Esophagus (tissue), 2 donors: ENCODE data around the gene SEC16A. TPM values are rescaled to one million over a fixed set of nuclear protein-coding genes. Genes with fewer than 3 reads are reported as not detected.

Experiments
- H3K27ac ChIP-seq, 2 donors: one replicate each; pipeline ENCODE4 v1.5.1; 2013; ENCODE audit warnings: low read depth in 2 of 2, mild to moderate bottlenecking in 2 of 2, inconsistent platforms in 1 of 2, low read length in 1 of 2, moderate library complexity in 1 of 2
- H3K27me3 ChIP-seq, 2 donors: one replicate each; pipeline ENCODE4 v1.6.1; 2013; ENCODE audit warnings: low read length in 2 of 2, control low read depth in 1 of 2, mild to moderate bottlenecking in 1 of 2; ENCODE audit not compliant: insufficient read depth in 2 of 2, control insufficient read depth in 1 of 2
- H3K36me3 ChIP-seq, 2 donors: one replicate each; pipeline ENCODE4 v1.6.1; 2013; ENCODE audit warnings: low read length in 1 of 2; ENCODE audit not compliant: control insufficient read depth in 2 of 2, insufficient read depth in 2 of 2
- H3K4me1 ChIP-seq, 2 donors: one replicate each; pipeline ENCODE4 v1.6.1; 2013; ENCODE audit warnings: low read length in 1 of 2; ENCODE audit not compliant: control insufficient read depth in 2 of 2, insufficient read depth in 2 of 2
- H3K4me3 ChIP-seq, 2 donors: one replicate each; pipeline ENCODE4 v1.5.1; 2013; ENCODE audit warnings: low read length in 2 of 2, mild to moderate bottlenecking in 2 of 2, low read depth in 1 of 2, moderate library complexity in 1 of 2
- H3K9me3 ChIP-seq, 2 donors: one replicate each; pipeline ENCODE4 v1.6.1; 2013; ENCODE audit warnings: mild to moderate bottlenecking in 2 of 2, low read depth in 1 of 2, low read length in 1 of 2, moderate library complexity in 1 of 2; ENCODE audit not compliant: control insufficient read depth in 2 of 2, insufficient read depth in 1 of 2
- WGBS, 2 donors: extraction: QIAGEN DNeasy Blood & Tissue Kit; methylation state at CpG; one replicate each; pipeline ENCODE4 v1.1.7; 2013; 5-methylcytosine and 5-hydroxymethylcytosine counted together
- polyA plus RNA-seq, 2 donors: library from polyadenylated mRNA; stranded (reverse); fragments of 200-250 nt; gene quantifications; one replicate each; pipeline ENCODE4 v1.2.3, GENCODE V29; 2013
- donor health status: healthy with polysubstance abuse.
- donor health status: Bipolar disorder and iron deficiency.

SEC16A gene
- polyA plus RNA-seq, 2 donors: 24.3 to 32.9 TPM

GRCh38 chr9:136400038-136400834 lies 82.6 kb downstream of the SEC16A start, which contains the start of gene SNAPC4:
Gene SNAPC4, minus strand, starts transcription at chr9:136400170. Its CDS starts 1,742 bp downstream, at chr9:136398428.
- H3K9me3 ChIP-seq: no peaks in the 10 kb centered on the region
- peak within 1 kb of the TSS; percentile 90 to 93 for H3K4me3 ChIP-seq
- peaks cover 0 to 22% of the 10 kb centered on the region in 2 donors for H3K4me1 ChIP-seq
- peaks cover 10 to 40% of the 10 kb centered on the region in 2 donors for H3K36me3 ChIP-seq
- H3K27ac ChIP-seq: no peak within 1 kb of the TSS
- H3K27me3 ChIP-seq: no peaks in the 10 kb centered on the region
- 5% methylated on average over 68 to 71 of the region's 71 CpGs for WGBS, 2 donors

GRCh38 chr9:136399176-136400037 lies 83.4 kb downstream of the SEC16A start:
- no peaks in the 10 kb centered on the region for H3K27me3 ChIP-seq
- H3K36me3 ChIP-seq: peaks cover 10 to 44% of the 10 kb centered on the region in 2 donors
- WGBS, 2 donors: 1 to 2% methylated on average over 44 to 67 of the region's 67 CpGs
- H3K4me1 ChIP-seq: peaks cover 0 to 18% of the 10 kb centered on the region in 2 donors
- H3K4me3 ChIP-seq: peak overlapping the region; percentile 90 to 93
- no peaks in the 10 kb centered on the region for H3K9me3 ChIP-seq
- H3K27ac ChIP-seq: no peak overlapping the region

- Histone ChIP-seq H3K36me3 (peaks cover 10 to 45% of the 10 kb centered on the region in 2 donors), H3K4me1 (peaks cover 0 to 14% of the 10 kb centered on the region in 2 donors), H3K4me3 (no peak overlapping the region), H3K9me3 (no peaks in the 10 kb centered on the region), H3K27me3 (no peaks in the 10 kb centered on the region), H3K27ac (no peak overlapping the region)
- 91 to 92% methylated on average over 12 of the region's 12 CpGs for WGBS, 2 donors
Observed at GRCh38 chr9:136398286-136398685, 84.6 kb downstream of the SEC16A start.

- H3K36me3 ChIP-seq: peaks cover 10 to 44% of the 10 kb centered on the region in 2 donors
Observed at GRCh38 chr9:136397643-136398042, 85.2 kb downstream of the SEC16A start.

GRCh38 chr9:136396219-136396515 lies 86.7 kb downstream of the SEC16A start:
- Histone ChIP-seq H3K9me3 (no peaks in the 10 kb centered on the region), H3K36me3 (peaks cover 14 to 49% of the 10 kb centered on the region in 2 donors), H3K4me1 (peaks cover 0 to 14% of the 10 kb centered on the region in 2 donors), H3K27me3 (no peaks in the 10 kb centered on the region), H3K27ac (no peak overlapping the region), H3K4me3 (no peak overlapping the region)
- 67 to 75% methylated on average over 4 of the region's 4 CpGs for WGBS, 2 donors

More at GRCh38 chr9:136397643-136398042, 85.2 kb downstream of the SEC16A start:
- Histone ChIP-seq H3K27ac (no peak overlapping the region), H3K4me1 (peaks cover 0 to 14% of the 10 kb centered on the region in 2 donors), H3K27me3 (no peaks in the 10 kb centered on the region), H3K9me3 (no peaks in the 10 kb centered on the region), H3K4me3 (no peak overlapping the region)
- 71 to 81% methylated on average over 6 of the region's 6 CpGs for WGBS, 2 donors

- 84 to 87% methylated on average over 26 of the region's 26 CpGs for WGBS, 2 donors
Observed at GRCh38 chr9:136395345-136396218, 87.3 kb downstream of the SEC16A start.

GRCh38 chr9:136395020-136395340 lies 87.9 kb downstream of the SEC16A start:
- Histone ChIP-seq H3K36me3 (peaks cover 14 to 49% of the 10 kb centered on the region in 2 donors), H3K4me1 (peaks cover 0 to 10% of the 10 kb centered on the region in 2 donors), H3K9me3 (no peaks in the 10 kb centered on the region), H3K27ac (no peak overlapping the region), H3K27me3 (no peaks in the 10 kb centered on the region), H3K4me3 (no peak overlapping the region)
- 92 to 93% methylated on average over 13 of the region's 13 CpGs for WGBS, 2 donors

More at GRCh38 chr9:136395345-136396218, 87.3 kb downstream of the SEC16A start:
- Histone ChIP-seq H3K9me3 (no peaks in the 10 kb centered on the region), H3K4me1 (peaks cover 0 to 14% of the 10 kb centered on the region in 2 donors), H3K4me3 (no peak overlapping the region), H3K36me3 (peaks cover 14 to 49% of the 10 kb centered on the region in 2 donors), H3K27me3 (no peaks in the 10 kb centered on the region), H3K27ac (no peak overlapping the region)

GRCh38 chr9:136394312-136395019 lies 88.4 kb downstream of the SEC16A start:
- H3K27ac ChIP-seq: no peak overlapping the region
- peaks cover 0 to 9% of the 10 kb centered on the region in 2 donors for H3K4me1 ChIP-seq
- peaks cover 14 to 50% of the 10 kb centered on the region in 2 donors for H3K36me3 ChIP-seq
- no peak overlapping the region for H3K4me3 ChIP-seq
- H3K9me3 ChIP-seq: no peaks in the 10 kb centered on the region
- no peaks in the 10 kb centered on the region for H3K27me3 ChIP-seq
- 92 to 94% methylated on average over 21 of the region's 21 CpGs for WGBS, 2 donors
